ENCODE results near the gene ZNF660.

Gene ZNF660

GRCh38 chr3:44642337-44642736 is 57.6 kb downstream of the ZNF660 start:
- no peak for DNase-seq

- DNase-seq = no peak
These were observed 58.3 kb downstream of the ZNF660 start for GRCh38 chr3:44643024-44643423.

- no peak for DNase-seq
These were observed 63.0 kb downstream of the ZNF660 start for GRCh38 chr3:44647771-44648170.

GRCh38 chr3:44648564-44649229 is 63.9 kb downstream of the ZNF660 start, which contains the start of gene ZNF35:
ZNF35 (plus strand) TSS chr3:44648732; CDS start chr3:44651068, 2,336 bp downstream.
- DNase-seq = peak; percentile 35
